Metanephros (tissue), 1 donor: Measurements from ENCODE around the gene GAP43. TPM values are rescaled to one million over a fixed set of nuclear protein-coding genes. Genes with fewer than 3 reads are reported as not detected.

Experiments
- total RNA-seq: library from RNA; depleted of rRNA; stranded (reverse); fragments of >200 nt; gene quantifications from one replicate; pipeline ENCODE4 v1.2.3, GENCODE V29; 2014

Gene GAP43
- 1.1 TPM for total RNA-seq

GRCh38 chr3:115623044-115623868 lies at the start of gene GAP43:
TSS of gene GAP43 (plus strand) at chr3:115623510. CDS start at chr3:115623690, 180 bp downstream.

